ENCODE results near the gene MAMDC4. TPM values are rescaled to one million over a fixed set of nuclear protein-coding genes. Genes with fewer than 3 reads are reported as not detected.

The MAMDC4 gene
- total and polyA plus RNA-seq, 2 of the 13 experiments (the other 11 are each of a cell fraction or from before 2014, with no cell fraction given) = 6.0 to 6.8 TPM

DNA sequence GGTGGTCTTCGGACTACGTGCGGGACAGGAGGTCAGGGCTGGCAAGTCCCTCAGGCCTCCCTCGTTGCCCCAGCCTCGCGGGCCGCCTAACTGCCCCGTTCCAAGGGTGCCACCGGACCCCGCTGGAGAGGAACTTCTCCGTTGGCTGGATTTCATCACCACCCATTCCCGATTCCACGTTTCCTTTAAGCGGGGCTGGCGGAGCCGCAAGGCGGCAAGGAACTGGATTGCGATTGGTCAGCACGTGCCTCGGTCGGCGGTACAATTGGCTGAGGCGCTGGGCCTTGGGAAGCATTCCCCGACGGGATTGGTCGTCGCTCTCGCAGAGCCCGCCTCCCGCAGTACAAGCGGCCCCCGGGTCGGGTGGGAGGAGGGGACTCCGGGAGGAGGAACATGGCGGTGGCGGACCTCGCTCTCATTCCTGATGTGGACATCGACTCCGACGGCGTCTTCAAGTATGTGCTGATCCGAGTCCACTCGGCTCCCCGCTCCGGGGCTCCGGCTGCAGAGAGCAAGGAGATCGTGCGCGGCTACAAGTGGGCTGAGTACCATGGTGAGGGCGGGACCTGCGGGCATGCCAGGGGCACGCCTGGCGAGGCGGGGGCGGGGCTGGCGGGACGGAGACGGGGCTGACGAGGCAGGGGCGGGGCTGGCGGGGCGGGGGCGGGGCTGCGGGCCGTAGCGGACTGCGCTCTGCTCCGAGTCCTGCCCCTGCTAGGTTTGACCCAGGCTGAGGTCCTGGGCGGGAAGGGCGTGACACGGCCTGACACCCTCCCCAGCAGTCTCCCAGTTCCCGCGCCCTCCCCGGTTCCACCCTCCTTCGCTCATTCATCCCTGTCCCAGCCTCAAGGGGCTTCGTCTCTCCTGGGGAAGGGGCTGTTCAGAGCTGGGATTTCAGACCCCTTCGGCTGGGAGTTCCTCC is 2.8 kb upstream of the MAMDC4 start, which contains the start of gene PHPT1 (continued):
- peak; percentile 56 for TF ChIP-seq ZBTB7B (CRISPR knock-in tag; IDR thresholded peaks at IDR 0.05)
- no peak; the same call in 1 of the 2 replicates for TF ChIP-seq ZNF326 (CRISPR knock-in tag; IDR thresholded peaks at IDR 0.05; ENCODE audit: borderline replicate concordance)
- TF ChIP-seq ZNF558 (CRISPR knock-in tag; IDR thresholded peaks at IDR 0.05; ENCODE audit: borderline replicate concordance) = no peak
- TF ChIP-seq CBX2 (IDR thresholded peaks at IDR 0.05; ENCODE audit: low read depth, low read length) = no peak
- no peak for TF ChIP-seq CBX2 (CRISPR knock-in tag; IDR thresholded peaks at IDR 0.05; ENCODE audit: low read depth)
- 0 out of 2 replicates have a peak, but pooled peaks have one; percentile 6 for TF ChIP-seq HHEX (CRISPR knock-in tag; IDR thresholded peaks at IDR 0.05)
- no peak for TF ChIP-seq ZNF33B (CRISPR knock-in tag; IDR thresholded peaks at IDR 0.05)
- 0 out of 2 replicates have a peak, but pooled peaks have one; percentile 11 for TF ChIP-seq ZNF253 (CRISPR knock-in tag; IDR thresholded peaks at IDR 0.05; ENCODE audit: borderline replicate concordance)
- no peak for TF ChIP-seq NFIB (CRISPR knock-in tag; IDR thresholded peaks at IDR 0.05; ENCODE audit: borderline replicate concordance)
- peak; percentile 99 for TF ChIP-seq NFYC (CRISPR knock-in tag; IDR thresholded peaks at IDR 0.05)
- TF ChIP-seq POLR2A (IDR thresholded peaks at IDR 0.05; ENCODE audit: insufficient read depth in 1 of 2, low read depth in 2 of 2, low read length in 2 of 2) = peak in 1 of 2 experiments; percentile 95; a peak in 2 of 4 replicates
- no peak for TF ChIP-seq GABPA (IDR thresholded peaks at IDR 0.05; ENCODE audit: low read depth, low read length)
- TF ChIP-seq GABPA (CRISPR knock-in tag; IDR thresholded peaks at IDR 0.05; ENCODE audit: low read depth) = no peak
- TF ChIP-seq ZNF766 (CRISPR knock-in tag; IDR thresholded peaks at IDR 0.05; ENCODE audit: borderline replicate concordance) = 0 out of 2 replicates have a peak, but pooled peaks have one; percentile 52
- no peak; the same call in 1 of the 2 replicates for TF ChIP-seq KLF11 (CRISPR knock-in tag; IDR thresholded peaks at IDR 0.05)
- no peak for TF ChIP-seq JARID2 (CRISPR knock-in tag; IDR thresholded peaks at IDR 0.05; ENCODE audit: insufficient replicate concordance)
- no peak for TF ChIP-seq PPARG (CRISPR knock-in tag; conservative IDR thresholded peaks at IDR 0.05)
- peak; percentile 85 for TF ChIP-seq ZNF883 (CRISPR knock-in tag; IDR thresholded peaks at IDR 0.05; ENCODE audit: not compliant biosample characterization)
- TF ChIP-seq U2AF1 (optimal IDR thresholded peaks at IDR 0.05; ENCODE audit: low read depth, low read length) = no peak
- TF ChIP-seq, protein P1, sequence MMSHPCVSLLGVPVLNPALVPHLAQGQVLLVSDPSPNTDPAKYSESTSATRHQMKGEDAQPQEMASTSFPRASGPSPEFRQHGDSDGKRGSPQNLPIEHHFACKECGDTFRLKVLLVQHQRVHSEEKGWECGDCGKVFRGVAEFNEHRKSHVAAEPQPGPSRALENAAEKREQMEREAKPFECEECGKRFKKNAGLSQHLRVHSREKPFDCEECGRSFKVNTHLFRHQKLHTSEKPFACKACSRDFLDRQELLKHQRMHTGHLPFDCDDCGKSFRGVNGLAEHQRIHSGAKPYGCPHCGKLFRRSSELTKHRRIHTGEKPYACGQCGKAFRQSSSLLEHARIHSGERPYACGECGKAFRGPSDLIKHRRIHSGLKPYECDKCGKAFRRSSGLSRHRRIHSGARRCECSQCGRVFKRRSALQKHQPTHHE (CRISPR knock-in tag; IDR thresholded peaks at IDR 0.05; ENCODE audit: borderline replicate concordance) = no peak; the same call in 1 of the 2 replicates
- peak; percentile 77 for TF ChIP-seq HOXA3 (CRISPR knock-in tag; IDR thresholded peaks at IDR 0.05)
- peak; percentile 43; the same call in 1 of the 2 replicates for TF ChIP-seq SIN3A (IDR thresholded peaks at IDR 0.05; ENCODE audit: borderline replicate concordance, low read depth, low read length)
- no peak for TF ChIP-seq ZNF468 (CRISPR knock-in tag; IDR thresholded peaks at IDR 0.05)
- TF ChIP-seq ZNF670 (CRISPR knock-in tag; IDR thresholded peaks at IDR 0.05; ENCODE audit: borderline replicate concordance) = 0 out of 2 replicates have a peak, but pooled peaks have one; percentile 34
- peak; percentile 71; the same call in 1 of the 2 replicates for TF ChIP-seq ZNF274 (CRISPR knock-in tag; IDR thresholded peaks at IDR 0.05)
- TF ChIP-seq FOXO1 (CRISPR knock-in tag; IDR thresholded peaks at IDR 0.05) = no peak; the same call in 1 of the 2 replicates
- no peak for TF ChIP-seq ZSCAN22 (CRISPR knock-in tag; IDR thresholded peaks at IDR 0.05)
- TF ChIP-seq, protein P2, sequence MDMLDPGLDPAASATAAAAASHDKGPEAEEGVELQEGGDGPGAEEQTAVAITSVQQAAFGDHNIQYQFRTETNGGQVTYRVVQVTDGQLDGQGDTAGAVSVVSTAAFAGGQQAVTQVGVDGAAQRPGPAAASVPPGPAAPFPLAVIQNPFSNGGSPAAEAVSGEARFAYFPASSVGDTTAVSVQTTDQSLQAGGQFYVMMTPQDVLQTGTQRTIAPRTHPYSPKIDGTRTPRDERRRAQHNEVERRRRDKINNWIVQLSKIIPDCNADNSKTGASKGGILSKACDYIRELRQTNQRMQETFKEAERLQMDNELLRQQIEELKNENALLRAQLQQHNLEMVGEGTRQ (IDR thresholded peaks at IDR 0.05; ENCODE audit: low read depth, low read length) = peak; percentile 55; the same call in 1 of the 2 replicates
- TF ChIP-seq, protein P2 (CRISPR knock-in tag; IDR thresholded peaks at IDR 0.05; ENCODE audit: borderline replicate concordance) = peak; percentile 72
